HG03571 (cell line): ENCODE results near the gene CGN.

Source experiments
- ATAC-seq: cut with Tn5 transposase; IDR thresholded peaks from one replicate; pipeline ENCODE4 v1.9.1; 2021; ENCODE audit not compliant: unreplicated experiment

CGN gene

GRCh38 chr1:151546011-151546925, 35.1 kb downstream of the CGN start:
- no peak for ATAC-seq

- no peak for ATAC-seq
Observed at GRCh38 chr1:151547119-151547899, 36.1 kb downstream of the CGN start.

GRCh38 chr1:151547900-151548230, 36.7 kb downstream of the CGN start:
- no peak for ATAC-seq

- no peak for ATAC-seq
Observed at GRCh38 chr1:151549199-151549598, 38.0 kb downstream of the CGN start.

GRCh38 chr1:151553659-151554058, 42.5 kb downstream of the CGN start:
- ATAC-seq = no peak

GRCh38 chr1:151556052-151556451, 44.9 kb downstream of the CGN start:
- no peak for ATAC-seq

GRCh38 chr1:151562661-151563060, 51.5 kb downstream of the CGN start:
- no peak for ATAC-seq

- ATAC-seq = no peak
Observed at GRCh38 chr1:151563376-151563775, 52.2 kb downstream of the CGN start.

GRCh38 chr1:151565502-151566189, 54.5 kb downstream of the CGN start:
- no peak for ATAC-seq

GRCh38 chr1:151568626-151569088, 57.5 kb downstream of the CGN start:
- no peak for ATAC-seq

- ATAC-seq = no peak
Observed at GRCh38 chr1:151570819-151571218, 59.6 kb downstream of the CGN start.

- no peak for ATAC-seq
Observed at GRCh38 chr1:151574575-151575529, 63.7 kb downstream of the CGN start.

- ATAC-seq = no peak
Observed at GRCh38 chr1:151577173-151577572, 66.0 kb downstream of the CGN start.

GRCh38 chr1:151578941-151579340, 67.8 kb downstream of the CGN start:
- ATAC-seq = no peak

GRCh38 chr1:151579436-151580225, 68.4 kb downstream of the CGN start:
- no peak for ATAC-seq

GRCh38 chr1:151581451-151581850, 70.3 kb downstream of the CGN start:
- no peak for ATAC-seq

GRCh38 chr1:151581921-151582320, 70.7 kb downstream of the CGN start:
- no peak for ATAC-seq

GRCh38 chr1:151583796-151584195, 72.6 kb downstream of the CGN start:
- no peak for ATAC-seq

- ATAC-seq = no peak
Observed at GRCh38 chr1:151584278-151584677, 73.1 kb downstream of the CGN start.

- no peak for ATAC-seq
Observed at GRCh38 chr1:151584780-151585179, 73.6 kb downstream of the CGN start.
